Mesenchymal stem cell (in vitro differentiated cells and primary cell): ENCODE results near the gene REV3L.

Experiments
- DNase-seq: peaks from one replicate; pipeline ENCODE4 v3.0.0-alpha.2; 2013
- H2AFZ ChIP-seq: one replicate; pipeline ENCODE4 v1.6.1; 2013; ENCODE audit warnings: low read depth, mild to moderate bottlenecking, control low read depth, inconsistent platforms, low read length, moderate library complexity
- H2AK5ac ChIP-seq: 2 replicates; pipeline ENCODE4 v1.6.1; 2013; ENCODE audit warnings: low read length, moderate library complexity, mild to moderate bottlenecking, inconsistent platforms; ENCODE audit not compliant: severe bottlenecking
- H2BK120ac ChIP-seq: one replicate; pipeline ENCODE4 v1.6.1; 2013; ENCODE audit warnings: low read depth, mild to moderate bottlenecking, inconsistent platforms, low read length, moderate library complexity
- H2BK12ac ChIP-seq, 2 experiments: one replicate each; pipeline ENCODE4 v1.6.1; 2013; ENCODE audit warnings: inconsistent platforms in 2 of 2, low read length in 2 of 2, mild to moderate bottlenecking in 2 of 2, moderate library complexity in 2 of 2, control low read depth in 1 of 2
- H2BK15ac ChIP-seq: one replicate; pipeline ENCODE4 v1.6.1; 2013; ENCODE audit warnings: mild to moderate bottlenecking, low read depth, inconsistent platforms; ENCODE audit not compliant: poor library complexity, severe bottlenecking
- H2BK5ac ChIP-seq: 2 replicates; pipeline ENCODE4 v1.6.1; 2013; ENCODE audit warnings: low read depth, mild to moderate bottlenecking, low read length, control low read depth, inconsistent platforms; ENCODE audit not compliant: poor library complexity, severe bottlenecking
- H3K14ac ChIP-seq, 2 experiments: one replicate each; pipeline ENCODE4 v1.6.1; 2013; ENCODE audit warnings: inconsistent platforms in 2 of 2, low read length in 2 of 2, control low read depth in 1 of 2, mild to moderate bottlenecking in 1 of 2, moderate library complexity in 1 of 2
- H3K18ac ChIP-seq, 2 experiments: one replicate each; pipeline ENCODE4 v1.6.1; 2013; ENCODE audit warnings: inconsistent platforms in 2 of 2, low read length in 2 of 2, control low read depth in 1 of 2, low read depth in 1 of 2, mild to moderate bottlenecking in 1 of 2
- H3K23ac ChIP-seq, 2 experiments: one replicate each; pipeline ENCODE4 v1.6.1; 2013; ENCODE audit warnings: inconsistent platforms in 2 of 2, low read length in 2 of 2, mild to moderate bottlenecking in 2 of 2, moderate library complexity in 2 of 2, control low read depth in 1 of 2
- H3K27ac ChIP-seq: 2 replicates; pipeline ENCODE4 v1.5.1; 2013; ENCODE audit warnings: mild to moderate bottlenecking, moderate library complexity, low read length, control low read depth, inconsistent platforms; ENCODE audit not compliant: poor library complexity, severe bottlenecking
- H3K27me3 ChIP-seq, 2 experiments: 2 replicates each; pipeline versions ENCODE4 v1.6.1 to v1.7.0; 2013; ENCODE audit warnings: low read length in 2 of 2, mild to moderate bottlenecking in 2 of 2, moderate library complexity in 2 of 2, control low read depth in 1 of 2, inconsistent platforms in 1 of 2; ENCODE audit not compliant: control insufficient read depth in 1 of 2, insufficient read depth in 1 of 2
- H3K36me3 ChIP-seq, 2 experiments: 2 replicates each; pipeline versions ENCODE4 v1.6.1 to v1.7.0; 2013; ENCODE audit warnings: low read length in 2 of 2, control low read depth in 1 of 2, inconsistent platforms in 1 of 2, low read depth in 1 of 2, mild to moderate bottlenecking in 1 of 2; ENCODE audit not compliant: insufficient read depth in 2 of 2, control insufficient read depth in 1 of 2
- H3K4ac ChIP-seq, 2 experiments: one replicate each; pipeline ENCODE4 v1.6.1; 2013; ENCODE audit warnings: inconsistent platforms in 2 of 2, low read length in 2 of 2, mild to moderate bottlenecking in 2 of 2, moderate library complexity in 2 of 2, control low read depth in 1 of 2, low read depth in 1 of 2
- H3K4me1 ChIP-seq: 2 replicates; pipeline ENCODE4 v1.6.1; 2013; ENCODE audit warnings: low read depth, low read length, control low read depth; ENCODE audit not compliant: control insufficient read depth, insufficient read depth
- H3K4me2 ChIP-seq: 2 replicates; pipeline ENCODE4 v1.6.1; 2013; ENCODE audit warnings: low read length, mild to moderate bottlenecking, inconsistent platforms; ENCODE audit not compliant: poor library complexity, severe bottlenecking
- H3K4me3 ChIP-seq, 2 experiments: 2 replicates each; pipeline versions ENCODE4 v1.5.1 to v1.7.0; 2013; ENCODE audit warnings: low read length in 2 of 2, mild to moderate bottlenecking in 2 of 2, control low read depth in 1 of 2, low read depth in 1 of 2; ENCODE audit not compliant: insufficient read depth in 1 of 2
- H3K79me1 ChIP-seq: replicated peaks from 2 replicates; pipeline ENCODE4 v1.6.1; 2013; ENCODE audit warnings: mild to moderate bottlenecking, control low read depth, low read length, inconsistent platforms; ENCODE audit not compliant: poor library complexity, severe bottlenecking
- H3K9ac ChIP-seq: 2 replicates; pipeline ENCODE4 v1.7.0; 2013; ENCODE audit warnings: mild to moderate bottlenecking, low read length, moderate library complexity
- H3K9me3 ChIP-seq: 2 replicates; pipeline ENCODE4 v1.7.0; 2013; ENCODE audit warnings: mild to moderate bottlenecking, low read length; ENCODE audit not compliant: control insufficient read depth
- H4K8ac ChIP-seq: one replicate; pipeline ENCODE4 v1.6.1; 2013; ENCODE audit warnings: inconsistent platforms, mild to moderate bottlenecking, low read length, moderate library complexity
- H4K91ac ChIP-seq: one replicate; pipeline ENCODE4 v1.6.1; 2013; ENCODE audit warnings: mild to moderate bottlenecking, low read length, inconsistent platforms
- whole genome bisulfite sequencing: methylation state at CpG from one replicate; pipeline ENCODE4 v1.1.7; 2013; ENCODE audit warnings: mixed read lengths; 5-methylcytosine and 5-hydroxymethylcytosine counted together

REV3L gene

GRCh38 chr6:111263837-111264236 is 219.2 kb downstream of the REV3L start:
- Histone ChIP-seq H3K9ac (peak overlapping the region; percentile 37), H3K18ac (no peak overlapping the region), H3K23ac (no peak overlapping the region), H3K14ac (no peak overlapping the region), H3K4me3 (no peak overlapping the region), H2BK15ac (no peak overlapping the region), H2BK120ac (no peak overlapping the region), H3K27ac (peak overlapping the region; percentile 54), H3K27me3 (no peaks in the 10 kb centered on the region), H3K79me1 (peaks cover 30% of the 10 kb centered on the region), H3K4me2 (no peak overlapping the region), H2BK5ac (no peak overlapping the region), H2AK5ac (no peak overlapping the region), H3K36me3 (peaks cover 14 to 38% of the 10 kb centered on the region in 2 experiments), H4K91ac (no peak overlapping the region), H2AFZ (no peak overlapping the region), H3K9me3 (no peaks in the 10 kb centered on the region), H2BK12ac (no peak overlapping the region), H4K8ac (no peak overlapping the region), H3K4ac (no peak overlapping the region), H3K4me1 (peaks cover 8% of the 10 kb centered on the region)
- 52% methylated on average over 4 of the region's 4 CpGs for WGBS
- peak; percentile 88 for DNase-seq

DNA sequence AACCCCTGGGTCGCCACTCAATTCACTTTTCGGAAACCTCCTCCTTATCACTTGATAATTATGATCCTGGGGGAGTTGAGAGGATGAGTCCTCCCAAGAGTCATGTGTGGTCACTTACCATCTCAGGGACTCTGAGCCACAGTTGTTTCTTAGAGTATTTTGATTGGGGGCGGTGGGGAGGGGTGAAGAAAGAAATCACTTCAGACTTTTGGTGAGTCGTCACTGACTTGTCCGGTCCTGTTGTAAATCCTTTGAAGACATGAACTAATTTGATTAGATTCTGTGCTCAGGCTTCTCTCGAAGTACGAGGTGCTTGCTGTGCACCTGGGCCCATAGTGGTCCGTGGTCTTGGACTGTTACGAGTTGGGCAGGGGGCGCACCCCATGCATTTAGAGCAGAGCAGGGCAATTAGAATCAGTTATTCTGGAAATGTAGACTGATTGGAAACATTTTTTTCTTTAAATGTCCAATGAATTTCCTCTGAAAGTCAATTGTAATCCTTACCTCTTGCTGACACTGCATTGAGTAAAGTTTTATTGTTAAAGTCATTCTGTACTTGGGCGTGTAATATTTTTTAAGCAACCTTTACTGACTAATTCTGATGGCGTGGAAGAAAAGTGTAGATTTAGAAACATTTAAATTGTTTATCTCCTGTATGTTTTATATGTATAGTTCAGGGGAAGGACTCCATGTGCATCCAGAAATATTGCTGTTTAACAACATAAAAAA is 222.3 kb downstream of the REV3L start:
- Histone ChIP-seq H2BK12ac (no peak overlapping the region), H3K23ac (no peak overlapping the region), H3K4ac (no peak overlapping the region), H2BK15ac (no peak overlapping the region), H3K36me3 (peaks cover 5 to 8% of the 10 kb centered on the region in 2 experiments), H4K8ac (no peak overlapping the region), H3K27ac (no peak overlapping the region), H3K4me3 (peak overlapping the region in 1 of 2 experiments; percentile 89), H3K9ac (peak overlapping the region; percentile 96), H2BK120ac (no peak overlapping the region), H3K4me1 (peaks cover 9% of the 10 kb centered on the region), H4K91ac (no peak overlapping the region), H2BK5ac (no peak overlapping the region), H3K79me1 (peaks cover 14% of the 10 kb centered on the region), H3K9me3 (no peaks in the 10 kb centered on the region), H3K18ac (no peak overlapping the region), H2AFZ (no peak overlapping the region), H3K27me3 (no peaks in the 10 kb centered on the region), H3K14ac (no peak overlapping the region), H2AK5ac (no peak overlapping the region), H3K4me2 (peak overlapping the region; percentile 79)
- DNase-seq, result peak; percentile 45
- WGBS, result 83% methylated on average over 9 of the region's 12 CpGs

DNA sequence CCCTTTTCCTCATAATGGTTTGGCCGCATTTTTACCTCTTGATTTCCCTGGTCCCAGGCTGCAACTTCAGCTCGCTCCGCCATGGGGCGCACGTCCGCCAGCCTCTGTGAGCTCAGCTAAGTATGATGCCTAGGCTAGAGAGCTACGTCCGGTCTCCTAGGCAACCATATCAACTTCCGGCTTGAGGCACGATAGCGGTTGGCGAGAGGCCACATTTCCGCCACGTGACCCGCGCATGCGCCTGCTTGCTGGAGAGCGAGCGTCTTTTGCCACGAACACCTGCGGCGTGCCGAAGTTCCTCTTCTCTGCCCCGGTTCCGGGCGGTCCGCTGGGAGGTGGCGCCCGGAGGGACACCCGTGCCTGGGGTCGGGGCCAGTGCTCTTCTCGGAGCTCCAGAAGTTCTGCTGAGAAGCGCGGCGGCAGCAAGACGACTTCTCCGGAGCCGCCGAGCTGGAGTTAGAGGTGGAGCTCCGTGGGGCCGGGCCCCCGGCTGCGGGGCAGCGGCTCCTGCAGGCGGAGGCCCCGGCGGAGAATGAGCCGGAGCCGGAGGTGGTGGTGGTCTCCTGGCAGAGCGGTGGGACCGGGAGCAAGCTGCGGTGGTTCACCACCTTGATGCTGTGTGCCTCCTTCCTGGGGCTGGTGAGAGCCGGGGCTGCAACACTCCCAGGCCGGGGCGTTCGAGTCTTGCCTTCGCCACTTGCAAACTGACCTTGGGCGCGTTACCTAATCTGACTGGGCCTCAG is 223.8 kb downstream of the REV3L start:
- peak; percentile 99 for DNase-seq
- H3K4ac ChIP-seq, result peak overlapping the region; percentile 75 to 87
- peak overlapping the region; percentile 31 to 91 for H3K18ac ChIP-seq
- peak overlapping the region; percentile 83 for H2BK15ac ChIP-seq
- peaks cover 0 to 4% of the 10 kb centered on the region in 2 experiments for H3K36me3 ChIP-seq
- H4K8ac ChIP-seq, result peak overlapping the region; percentile 90
- peak overlapping the region; percentile 96 for H3K9ac ChIP-seq
- no peaks in the 10 kb centered on the region for H3K9me3 ChIP-seq
- H3K79me1 ChIP-seq, result peaks cover 10% of the 10 kb centered on the region
- H3K14ac ChIP-seq, result peak overlapping the region in 1 of 2 experiments; percentile 93
- WGBS, result 6% methylated on average over 59 of the region's 59 CpGs
- peaks cover 0 to 4% of the 10 kb centered on the region in 2 experiments for H3K27me3 ChIP-seq
- H2BK120ac ChIP-seq, result peak overlapping the region; percentile 34
- peak overlapping the region; percentile 82 for H3K27ac ChIP-seq
- H2AFZ ChIP-seq, result peak overlapping the region; percentile 95
- peaks cover 8% of the 10 kb centered on the region for H3K4me1 ChIP-seq
- H3K4me2 ChIP-seq, result peak overlapping the region; percentile 90
- H2BK5ac ChIP-seq, result peak overlapping the region; percentile 77
- H2BK12ac ChIP-seq, result peak overlapping the region in 1 of 2 experiments; percentile 72
- no peak overlapping the region for H3K23ac ChIP-seq
- no peak overlapping the region for H2AK5ac ChIP-seq
- peak overlapping the region; percentile 68 for H4K91ac ChIP-seq
- H3K4me3 ChIP-seq, result peak overlapping the region; percentile 89 to 91

GRCh38 chr6:111258615-111259088 is 224.4 kb downstream of the REV3L start:
- no peak overlapping the region for H2BK120ac ChIP-seq
- peaks cover 10% of the 10 kb centered on the region for H3K79me1 ChIP-seq
- H3K9me3 ChIP-seq, result no peaks in the 10 kb centered on the region
- H3K18ac ChIP-seq, result no peak overlapping the region
- peaks cover 0 to 4% of the 10 kb centered on the region in 2 experiments for H3K36me3 ChIP-seq
- no peak overlapping the region for H3K23ac ChIP-seq
- no peak overlapping the region for H3K4ac ChIP-seq
- H3K4me3 ChIP-seq, result peak overlapping the region in 1 of 2 experiments; percentile 89
- peak overlapping the region; percentile 76 for H3K27ac ChIP-seq
- H3K9ac ChIP-seq, result peak overlapping the region; percentile 96
- H2AFZ ChIP-seq, result no peak overlapping the region
- WGBS, result 36% methylated on average over 17 of the region's 18 CpGs
- no peak overlapping the region for H4K8ac ChIP-seq
- no peak overlapping the region for H2BK15ac ChIP-seq
- H3K27me3 ChIP-seq, result peaks cover 0 to 7% of the 10 kb centered on the region in 2 experiments
- H4K91ac ChIP-seq, result no peak overlapping the region
- H3K4me1 ChIP-seq, result peaks cover 8% of the 10 kb centered on the region
- no peak overlapping the region for H2AK5ac ChIP-seq
- H2BK5ac ChIP-seq, result no peak overlapping the region
- no peak overlapping the region for H3K4me2 ChIP-seq
- H2BK12ac ChIP-seq, result no peak overlapping the region
- no peak overlapping the region for H3K14ac ChIP-seq
- no peak for DNase-seq
